Breast epithelium (tissue), 3 donors: Measurements from ENCODE around the gene FAM221B.

Experiments used
- CTCF ChIP-seq, 3 donors: fragments of 450-650 bp; IDR thresholded peaks; one replicate each; pipeline ENCODE4 v1.5.1; 2016 to 2017; ENCODE audit warnings: antibody characterized with exemption in 3 of 3, mild to moderate bottlenecking in 3 of 3, moderate library complexity in 3 of 3
- POLR2A ChIP-seq: fragments of 450-650 bp; IDR thresholded peaks from one replicate; pipeline ENCODE4 v1.6.1; 2016; ENCODE audit warnings: antibody characterized with exemption, mild to moderate bottlenecking, moderate library complexity

DNA sequence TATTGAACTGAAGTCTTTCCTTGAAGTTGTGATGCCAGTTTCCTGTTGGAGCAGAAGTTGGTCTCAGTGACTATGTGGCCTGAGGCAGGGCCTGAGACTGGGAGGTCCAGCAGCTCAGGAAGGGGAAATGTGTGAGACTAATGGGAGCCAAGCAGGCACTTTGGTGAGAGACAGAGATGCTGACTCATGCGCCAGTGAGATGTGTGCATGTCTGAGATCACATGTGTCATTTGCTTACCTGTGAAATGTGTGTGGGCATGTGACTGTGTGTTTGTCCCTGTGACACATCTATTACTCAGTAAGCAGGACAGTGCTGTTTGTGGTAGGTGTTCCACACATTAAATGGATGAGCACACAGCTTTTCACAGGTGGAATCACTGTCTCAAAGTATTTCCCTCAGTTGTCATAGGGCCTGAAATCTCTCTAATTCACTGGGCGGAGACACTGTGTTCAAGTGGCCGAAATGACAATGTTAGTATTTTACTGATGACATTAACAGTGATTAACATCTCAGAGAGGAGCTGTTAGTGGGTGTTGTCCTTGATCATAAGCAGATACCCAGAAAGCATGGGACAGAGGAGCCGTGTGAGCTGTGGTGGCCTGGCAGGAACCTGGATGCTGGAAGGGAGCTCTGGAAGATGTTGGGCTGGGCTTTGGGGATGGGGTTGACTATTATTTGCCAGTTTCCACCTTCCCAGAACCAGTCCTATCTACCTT is 29.7 kb downstream of the FAM221B start:
- TF ChIP-seq CTCF (IDR thresholded peaks at IDR 0.05) (no peak), POLR2A (no peak)
